Endodermal cell (in vitro differentiated cells): ENCODE data around the gene AGMAT. TPM values are rescaled to one million over a fixed set of nuclear protein-coding genes. Genes with fewer than 3 reads are reported as not detected.

Experiments
- DNase-seq: peaks from one replicate; pipeline ENCODE4 v3.0.0-alpha.2; 2017
- H3K27ac ChIP-seq: 2 replicates; pipeline ENCODE4 v1.5.1; 2013; ENCODE audit warnings: mild to moderate bottlenecking, low read depth, low read length, moderate library complexity
- H3K27me3 ChIP-seq: 2 replicates; pipeline ENCODE4 v1.6.1; 2013; ENCODE audit warnings: mild to moderate bottlenecking, low read length, moderate library complexity; ENCODE audit not compliant: insufficient read depth, control insufficient read depth, poor library complexity, severe bottlenecking
- H3K36me3 ChIP-seq: 2 replicates; pipeline ENCODE4 v1.7.0; 2013; ENCODE audit warnings: mild to moderate bottlenecking, low read length, moderate library complexity; ENCODE audit not compliant: control insufficient read depth, insufficient read depth
- H3K4me1 ChIP-seq: one replicate; pipeline ENCODE4 v1.7.0; 2013; ENCODE audit warnings: low read length; ENCODE audit not compliant: control insufficient read depth, insufficient read depth
- H3K4me3 ChIP-seq: 2 replicates; pipeline ENCODE4 v1.5.1; 2013; ENCODE audit warnings: mild to moderate bottlenecking, low read length, moderate library complexity
- H3K9ac ChIP-seq: 2 replicates; pipeline ENCODE4 v1.6.1; 2013; ENCODE audit warnings: mild to moderate bottlenecking, low read length, moderate library complexity; ENCODE audit not compliant: poor library complexity, severe bottlenecking; ENCODE audit errors: extremely low read depth
- H3K9me3 ChIP-seq: 2 replicates; pipeline ENCODE4 v1.6.1; 2013; ENCODE audit warnings: mild to moderate bottlenecking, low read length, moderate library complexity; ENCODE audit not compliant: control insufficient read depth
- H3K27ac Mint-ChIP-seq: 2 replicates; pipeline ENCODE4 v1.8.0; 2020; ENCODE audit warnings: mixed read lengths
- H3K27me3 Mint-ChIP-seq: 2 replicates; pipeline ENCODE4 v1.8.0; 2021; ENCODE audit warnings: mild to moderate bottlenecking, mixed read lengths; ENCODE audit not compliant: insufficient read depth
- H3K36me3 Mint-ChIP-seq: 2 replicates; pipeline ENCODE4 v1.8.0; 2020; ENCODE audit warnings: low read depth, mixed read lengths
- H3K4me1 Mint-ChIP-seq: 2 replicates; pipeline ENCODE4 v1.8.0; 2020; ENCODE audit warnings: mixed read lengths
- H3K4me3 Mint-ChIP-seq: 2 replicates; pipeline ENCODE4 v1.8.0; 2020; ENCODE audit warnings: mild to moderate bottlenecking, moderate library complexity, mixed read lengths
- H3K9me3 Mint-ChIP-seq: 2 replicates; pipeline ENCODE4 v1.8.0; 2020; ENCODE audit warnings: mild to moderate bottlenecking, mixed read lengths
- CTCF ChIP-seq: fragments of 200-600 bp; sonication (generic); conservative IDR thresholded peaks from 2 replicates; pipeline ENCODE4 v1.5.0; 2021; ENCODE audit warnings: antibody characterized with exemption, mild to moderate bottlenecking
- WGBS, 2 experiments: methylation state at CpG; one replicate each; pipeline versions ENCODE4 v1.1.5 to v1.1.7; 2013; ENCODE audit warnings: missing lambda C conversion rate in 2 of 2, mixed read lengths in 1 of 2; ENCODE audit not compliant: insufficient coverage in 1 of 2, insufficient read length in 1 of 2; 5-methylcytosine and 5-hydroxymethylcytosine counted together
- total RNA-seq, 2 donors: library from RNA; stranded (reverse); fragmentation: NEBNext Ultra II Directional in 1 of 2; extraction: Animal tissue kit (Norgen Biotek cat#: 25700) in 1 of 2; gene quantifications; 2 replicates in 1 of 2; 3 replicates in 1 of 2; pipeline ENCODE4 v1.2.1, GENCODE V29; 2021

Gene AGMAT
- total RNA-seq, 2 donors from 2014 or later: 3.8 to 4.4 TPM

GRCh38 chr1:15570861-15571260, 14.0 kb downstream of the AGMAT start:
- H3K36me3 Mint-ChIP-seq: peaks cover 56% of the 10 kb centered on the region
- TF ChIP-seq CTCF: no peak
- H3K9me3 Mint-ChIP-seq: no peaks in the 10 kb centered on the region
- Histone ChIP-seq H3K9ac (no peak overlapping the region), H3K9me3 (no peaks in the 10 kb centered on the region), H3K36me3 (peaks cover 68% of the 10 kb centered on the region), H3K4me3 (no peak overlapping the region), H3K27me3 (no peaks in the 10 kb centered on the region), H3K4me1 (no peaks in the 10 kb centered on the region), H3K27ac (no peak overlapping the region)
- H3K27ac Mint-ChIP-seq: no peak overlapping the region
- no peaks in the 10 kb centered on the region for H3K27me3 Mint-ChIP-seq
- H3K4me3 Mint-ChIP-seq: no peak overlapping the region
- H3K4me1 Mint-ChIP-seq: no peaks in the 10 kb centered on the region
- no peak for DNase-seq
- WGBS, 2 experiments: 100% methylated on average over 1 of the region's 1 CpG

DNA sequence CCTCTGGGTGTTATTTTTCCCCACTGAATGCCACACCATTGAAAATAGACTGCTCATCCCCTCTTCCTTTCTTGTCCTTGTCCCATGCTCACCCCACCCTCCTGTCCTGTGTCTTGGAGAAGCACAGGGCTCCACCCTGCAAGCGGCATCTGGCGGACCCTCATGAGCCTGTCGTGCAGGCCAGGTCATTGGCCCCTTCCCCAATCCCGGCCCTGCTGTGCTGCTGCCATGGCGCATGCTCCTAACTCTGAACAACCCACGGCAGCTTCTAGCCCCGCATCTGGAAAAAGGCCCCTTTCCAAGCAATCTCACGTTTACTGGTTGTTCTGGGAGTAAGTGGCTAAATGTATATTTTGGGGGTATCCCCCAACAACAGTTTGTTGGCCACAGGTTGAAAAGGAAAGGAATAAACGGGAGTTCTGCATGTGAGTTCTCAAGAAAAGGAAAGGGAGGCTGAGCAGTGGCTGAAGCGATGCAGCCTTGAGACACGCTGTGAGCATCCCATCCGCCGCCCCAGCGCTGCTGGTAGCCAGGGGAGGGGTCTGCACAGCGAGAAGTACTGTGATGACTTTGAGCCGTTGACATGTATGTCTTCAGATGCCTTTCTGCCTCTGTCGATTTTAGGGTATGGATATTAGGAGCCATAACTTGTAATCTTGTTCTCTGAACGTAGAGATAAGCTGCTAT, 16.3 kb downstream of the AGMAT start:
- TF ChIP-seq CTCF: no peak
- no peaks in the 10 kb centered on the region for H3K27me3 Mint-ChIP-seq
- H3K4me3 ChIP-seq: no peak overlapping the region
- no peaks in the 10 kb centered on the region for H3K4me1 Mint-ChIP-seq
- H3K36me3 ChIP-seq: peaks cover 78% of the 10 kb centered on the region
- no peak for DNase-seq
- no peaks in the 10 kb centered on the region for H3K27me3 ChIP-seq
- H3K9me3 Mint-ChIP-seq: no peaks in the 10 kb centered on the region
- no peak overlapping the region for H3K27ac ChIP-seq
- H3K9ac ChIP-seq: no peak overlapping the region
- no peak overlapping the region for H3K27ac Mint-ChIP-seq
- H3K4me3 Mint-ChIP-seq: no peak overlapping the region
- WGBS, 2 experiments: 93 to 99% methylated on average over 14 to 18 of the region's 18 CpGs
- H3K36me3 Mint-ChIP-seq: peaks cover 62% of the 10 kb centered on the region
- H3K9me3 ChIP-seq: no peaks in the 10 kb centered on the region
- H3K4me1 ChIP-seq: no peaks in the 10 kb centered on the region

- H3K27ac Mint-ChIP-seq: no peak overlapping the region
- peaks cover 58% of the 10 kb centered on the region for H3K36me3 ChIP-seq
- 95 to 96% methylated on average over 12 of the region's 12 CpGs for WGBS, 2 experiments
- no peak overlapping the region for H3K4me3 ChIP-seq
- TF ChIP-seq CTCF: no peak
- no peak for DNase-seq
- H3K36me3 Mint-ChIP-seq: peaks cover 44% of the 10 kb centered on the region
- peaks cover 2% of the 10 kb centered on the region for H3K4me1 Mint-ChIP-seq
- H3K4me1 ChIP-seq: no peaks in the 10 kb centered on the region
- H3K4me3 Mint-ChIP-seq: no peak overlapping the region
- no peaks in the 10 kb centered on the region for H3K27me3 Mint-ChIP-seq
- H3K9ac ChIP-seq: no peak overlapping the region
- H3K27me3 ChIP-seq: no peaks in the 10 kb centered on the region
- no peaks in the 10 kb centered on the region for H3K9me3 Mint-ChIP-seq
- H3K9me3 ChIP-seq: no peaks in the 10 kb centered on the region
- no peak overlapping the region for H3K27ac ChIP-seq
Measured at GRCh38 chr1:15559189-15559810, 25.6 kb downstream of the AGMAT start.
